HCT116 (cell line): ENCODE data around the gene COPS6.

Source experiments
- POLR2A ChIP-seq: IDR thresholded peaks from 2 replicates; pipeline ENCODE4 v1.7.0; 2011; ENCODE audit warnings: borderline replicate concordance; ENCODE audit not compliant: insufficient read depth, insufficient read length; ENCODE audit errors: extremely low read depth
- RAD21 ChIP-seq: IDR thresholded peaks from 2 replicates; pipeline ENCODE4 v1.6.1; 2012; ENCODE audit warnings: low read depth, mild to moderate bottlenecking
- REST ChIP-seq: IDR thresholded peaks from 2 replicates; pipeline ENCODE4 v1.6.1; 2012; ENCODE audit warnings: low read depth

DNA sequence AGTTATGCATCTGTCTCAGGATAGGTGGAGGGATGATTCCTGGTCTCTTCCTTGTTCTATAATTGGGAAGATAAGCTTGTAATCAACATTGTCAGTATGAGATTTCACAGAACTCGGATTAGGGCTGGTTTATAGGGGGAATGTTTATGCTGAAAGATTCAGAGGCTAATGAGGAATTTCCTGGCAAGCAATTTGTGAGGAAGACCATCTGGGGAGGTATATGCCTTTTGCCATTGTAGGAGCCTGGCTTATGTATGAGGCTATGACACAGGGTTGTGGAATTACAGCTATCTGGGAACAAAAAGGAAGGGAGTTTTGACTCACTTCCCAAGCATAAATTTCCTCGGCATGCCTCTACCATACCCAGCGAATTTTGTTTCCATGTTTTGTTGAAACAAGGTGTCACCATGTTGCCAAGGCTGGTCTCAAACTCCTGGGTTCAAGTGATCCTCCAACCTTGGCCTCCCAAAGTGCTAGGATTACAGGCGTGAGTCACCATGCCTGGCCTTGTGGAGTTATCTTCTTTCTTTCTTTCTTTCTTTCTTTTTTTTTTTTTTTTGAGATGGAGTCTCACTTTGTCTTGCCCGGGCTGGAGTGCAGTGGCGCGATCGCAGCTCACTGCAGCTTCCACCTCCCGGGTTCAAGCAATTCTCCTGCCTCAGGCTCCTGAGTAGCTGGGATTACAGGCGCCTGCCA, 1.6 kb upstream of the COPS6 start:
- no peak for TF ChIP-seq REST
- no peak for TF ChIP-seq POLR2A
- TF ChIP-seq RAD21: no peak
